ENCODE data around the gene SMOC2. TPM values are rescaled to one million over a fixed set of nuclear protein-coding genes. Genes with fewer than 3 reads are reported as not detected.

SMOC2 gene
- total RNA-seq, 1 donor from 2014 or later: 0.53 TPM

- Histone ChIP-seq H3K36me3 (ENCODE audit: control insufficient read depth, insufficient read depth, low read length) (no peaks in the 10 kb centered on the region), H3K4me3 (ENCODE audit: low read depth, low read length) (no peak overlapping the region), H3K27me3 (ENCODE audit: control insufficient read depth, insufficient read depth, low read length) (no peaks in the 10 kb centered on the region)
- DNase-seq (ENCODE audit: low read depth): no peak
- TF ChIP-seq CTCF (IDR thresholded peaks at IDR 0.05; ENCODE audit: insufficient read depth, low read length, severe bottlenecking): no peak
- FAIRE-seq: no peak
These were observed 8.8 kb upstream of the SMOC2 start for GRCh38 chr6:168432196-168432595.

- no peak for DNase-seq (ENCODE audit: low read depth)
- no peak for FAIRE-seq
- Histone ChIP-seq H3K27me3 (ENCODE audit: control insufficient read depth, insufficient read depth, low read length) (no peaks in the 10 kb centered on the region), H3K36me3 (ENCODE audit: control insufficient read depth, insufficient read depth, low read length) (no peaks in the 10 kb centered on the region), H3K4me3 (ENCODE audit: low read depth, low read length) (no peak overlapping the region)
- no peak for TF ChIP-seq CTCF (IDR thresholded peaks at IDR 0.05; ENCODE audit: insufficient read depth, low read length, severe bottlenecking)
These were observed 7.1 kb upstream of the SMOC2 start for GRCh38 chr6:168433898-168434297.

GRCh38 chr6:168434505-168434904 is 6.5 kb upstream of the SMOC2 start:
- no peak for FAIRE-seq
- DNase-seq (ENCODE audit: low read depth): no peak
- TF ChIP-seq CTCF (IDR thresholded peaks at IDR 0.05; ENCODE audit: insufficient read depth, low read length, severe bottlenecking): no peak
- Histone ChIP-seq H3K27me3 (ENCODE audit: control insufficient read depth, insufficient read depth, low read length) (peaks cover 1% of the 10 kb centered on the region), H3K36me3 (ENCODE audit: control insufficient read depth, insufficient read depth, low read length) (no peaks in the 10 kb centered on the region), H3K4me3 (ENCODE audit: low read depth, low read length) (no peak overlapping the region)

GRCh38 chr6:168437751-168438150 is 3.2 kb upstream of the SMOC2 start:
- peaks cover 11% of the 10 kb centered on the region for H3K27me3 ChIP-seq (ENCODE audit: control insufficient read depth, insufficient read depth, low read length)
- H3K4me3 ChIP-seq (ENCODE audit: low read depth, low read length): no peak overlapping the region
- no peak for TF ChIP-seq CTCF (IDR thresholded peaks at IDR 0.05; ENCODE audit: insufficient read depth, low read length, severe bottlenecking)
- DNase-seq (ENCODE audit: low read depth) (no peak), FAIRE-seq (no peak)
- H3K36me3 ChIP-seq (ENCODE audit: control insufficient read depth, insufficient read depth, low read length): no peaks in the 10 kb centered on the region

- Histone ChIP-seq H3K4me3 (ENCODE audit: low read depth, low read length) (no peak overlapping the region), H3K27me3 (ENCODE audit: control insufficient read depth, insufficient read depth, low read length) (peaks cover 11% of the 10 kb centered on the region), H3K36me3 (ENCODE audit: control insufficient read depth, insufficient read depth, low read length) (no peaks in the 10 kb centered on the region)
- TF ChIP-seq CTCF (IDR thresholded peaks at IDR 0.05; ENCODE audit: insufficient read depth, low read length, severe bottlenecking): no peak
- FAIRE-seq: no peak
- no peak for DNase-seq (ENCODE audit: low read depth)
These were observed 2.0 kb upstream of the SMOC2 start for GRCh38 chr6:168438783-168439520.
